ENCODE results near the gene KPNA1. TPM values are rescaled to one million over a fixed set of nuclear protein-coding genes. Genes with fewer than 3 reads are reported as not detected.

KPNA1 gene
- total RNA-seq, 1 donor from 2014 or later, result 73.4 TPM

- Mint-ChIP-seq H3K9me3 (ENCODE audit: unreplicated experiment) (no peaks in the 10 kb centered on the region), H3K27ac (ENCODE audit: unreplicated experiment) (peak overlapping the region; percentile 54), H3K4me1 (ENCODE audit: unreplicated experiment) (peaks cover 29% of the 10 kb centered on the region), H3K36me3 (ENCODE audit: unreplicated experiment) (peaks cover 22% of the 10 kb centered on the region), H3K27me3 (ENCODE audit: unreplicated experiment) (no peaks in the 10 kb centered on the region), H3K4me3 (ENCODE audit: unreplicated experiment) (no peak overlapping the region)
- no peak for TF ChIP-seq CTCF (IDR thresholded peaks at IDR 0.05)
- no peak for DNase-seq (ENCODE audit: extremely low spot score, unreplicated experiment)
Observed at GRCh38 chr3:122498152-122498551, 16.6 kb downstream of the KPNA1 start.

GRCh38 chr3:122497425-122497824 lies 17.3 kb downstream of the KPNA1 start:
- H3K27me3 Mint-ChIP-seq (ENCODE audit: unreplicated experiment), result no peaks in the 10 kb centered on the region
- H3K4me3 Mint-ChIP-seq (ENCODE audit: unreplicated experiment), result no peak overlapping the region

DNA sequence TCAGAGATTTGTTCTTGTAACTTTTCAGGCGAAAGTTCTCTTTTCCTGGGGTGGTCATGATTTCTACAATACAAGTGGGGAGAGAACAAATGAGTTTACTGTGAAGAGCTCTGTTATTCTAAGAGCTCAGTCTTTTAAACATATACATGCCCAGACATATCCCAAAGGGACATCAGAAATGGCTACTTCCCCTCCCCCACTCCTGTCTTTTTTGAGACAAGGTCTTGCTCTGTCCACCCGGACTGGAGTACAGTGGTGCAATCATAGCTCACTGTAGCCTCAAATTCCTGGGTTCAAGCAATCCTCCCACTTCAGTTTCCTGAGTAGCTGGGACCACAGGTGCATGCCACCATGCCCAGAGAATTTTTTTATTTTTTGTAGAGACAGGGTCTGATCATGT lies 18.2 kb downstream of the KPNA1 start:
- no peak for TF ChIP-seq CTCF (IDR thresholded peaks at IDR 0.05)
- Mint-ChIP-seq H3K4me1 (ENCODE audit: unreplicated experiment) (peaks cover 32% of the 10 kb centered on the region), H3K36me3 (ENCODE audit: unreplicated experiment) (peaks cover 29% of the 10 kb centered on the region), H3K27me3 (ENCODE audit: unreplicated experiment) (no peaks in the 10 kb centered on the region), H3K9me3 (ENCODE audit: unreplicated experiment) (no peaks in the 10 kb centered on the region), H3K4me3 (ENCODE audit: unreplicated experiment) (peak overlapping the region; percentile 23), H3K27ac (ENCODE audit: unreplicated experiment) (peak overlapping the region; percentile 82)
- DNase-seq (ENCODE audit: extremely low spot score, unreplicated experiment), result no peak

More at GRCh38 chr3:122497425-122497824, 17.3 kb downstream of the KPNA1 start:
- no peak for DNase-seq (ENCODE audit: extremely low spot score, unreplicated experiment)
- peaks cover 32% of the 10 kb centered on the region for H3K4me1 Mint-ChIP-seq (ENCODE audit: unreplicated experiment)
- peak overlapping the region; percentile 54 for H3K27ac Mint-ChIP-seq (ENCODE audit: unreplicated experiment)
- no peak for TF ChIP-seq CTCF (IDR thresholded peaks at IDR 0.05)
- H3K36me3 Mint-ChIP-seq (ENCODE audit: unreplicated experiment), result peaks cover 26% of the 10 kb centered on the region
- no peaks in the 10 kb centered on the region for H3K9me3 Mint-ChIP-seq (ENCODE audit: unreplicated experiment)

DNA sequence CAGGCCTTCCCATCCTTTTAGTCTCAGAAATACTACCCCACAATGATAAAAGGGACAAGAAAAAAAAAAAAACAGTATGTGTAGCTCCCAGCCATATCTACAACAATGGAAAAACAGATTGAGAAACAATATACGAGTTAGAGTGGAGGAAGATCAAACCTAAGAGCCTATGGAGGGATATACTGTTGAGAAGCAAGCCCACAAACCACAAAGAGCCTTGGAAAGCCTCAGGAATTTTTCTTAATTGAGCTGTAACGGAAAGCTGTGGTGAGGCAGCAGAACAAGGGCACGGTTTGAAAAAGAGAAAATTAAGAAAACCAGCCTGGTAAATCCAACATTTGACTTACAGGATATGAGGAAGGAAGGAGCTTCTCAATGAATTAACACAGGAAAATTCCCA lies 21.4 kb downstream of the KPNA1 start:
- no peaks in the 10 kb centered on the region for H3K27me3 Mint-ChIP-seq (ENCODE audit: unreplicated experiment)
- no peak overlapping the region for H3K4me3 Mint-ChIP-seq (ENCODE audit: unreplicated experiment)
- H3K9me3 Mint-ChIP-seq (ENCODE audit: unreplicated experiment), result no peaks in the 10 kb centered on the region
- H3K36me3 Mint-ChIP-seq (ENCODE audit: unreplicated experiment), result peaks cover 35% of the 10 kb centered on the region
- H3K27ac Mint-ChIP-seq (ENCODE audit: unreplicated experiment), result peak overlapping the region; percentile 14
- H3K4me1 Mint-ChIP-seq (ENCODE audit: unreplicated experiment), result peaks cover 30% of the 10 kb centered on the region
- no peak for DNase-seq (ENCODE audit: extremely low spot score, unreplicated experiment)
- no peak for TF ChIP-seq CTCF (IDR thresholded peaks at IDR 0.05)

GRCh38 chr3:122488262-122488973 lies 26.3 kb downstream of the KPNA1 start:
- no peak overlapping the region for H3K4me3 Mint-ChIP-seq (ENCODE audit: unreplicated experiment)
- H3K27me3 Mint-ChIP-seq (ENCODE audit: unreplicated experiment), result no peaks in the 10 kb centered on the region
- no peaks in the 10 kb centered on the region for H3K9me3 Mint-ChIP-seq (ENCODE audit: unreplicated experiment)
- no peak for DNase-seq (ENCODE audit: extremely low spot score, unreplicated experiment)
- H3K27ac Mint-ChIP-seq (ENCODE audit: unreplicated experiment), result no peak overlapping the region
- peaks cover 29% of the 10 kb centered on the region for H3K36me3 Mint-ChIP-seq (ENCODE audit: unreplicated experiment)
- TF ChIP-seq CTCF (IDR thresholded peaks at IDR 0.05), result no peak
- peaks cover 12% of the 10 kb centered on the region for H3K4me1 Mint-ChIP-seq (ENCODE audit: unreplicated experiment)

Data from osteocyte (in vitro differentiated cells).